B cell (primary cell): ENCODE results near the gene MRPS34. TPM values are rescaled to one million over a fixed set of nuclear protein-coding genes. Genes with fewer than 3 reads are reported as not detected.

Experiments used
- ATAC-seq: fragments of 200-7000 bp; cut with Tn5 transposase; one replicate; pipeline ENCODE4 v1.10.0; 2021; ENCODE audit warnings: low read depth, mild to moderate bottlenecking, moderate number of reproducible peaks, moderate library complexity
- CTCF ChIA-PET: fragments of 350-600 bp; sonication (Branson Sonifier 250); formaldehyde crosslinking; loops from one replicate; lab custom pipeline; 2021; ENCODE audit warnings: antibody characterized with exemption, inconsistent platforms; lab: Charles Lee
- POLR2A ChIA-PET: fragments of 350-600 bp; sonication (Branson Sonifier 250); formaldehyde crosslinking; loops from one replicate; lab custom pipeline; 2021; ENCODE audit warnings: antibody characterized with exemption; lab: Charles Lee
- DNase-seq: peaks from one replicate; pipeline ENCODE4 v3.0.0; 2013
- H2AFZ ChIP-seq: 2 replicates; pipeline ENCODE4 v1.6.1; 2012; ENCODE audit warnings: mild to moderate bottlenecking, low read depth, low read length; ENCODE audit not compliant: insufficient read depth, poor library complexity, severe bottlenecking
- H3K27ac ChIP-seq, 2 donors: 1 replicate in 1 of 2; 2 replicates in 1 of 2; pipeline ENCODE4 v1.5.1; 2012 to 2013; ENCODE audit warnings: low read length in 2 of 2, mild to moderate bottlenecking in 2 of 2, moderate library complexity in 1 of 2
- H3K27me3 ChIP-seq, 4 experiments: fragments of 200-600 bp in 1 of 4; sonication (generic) in 1 of 4; replicated peaks in 1 of 4; 1 replicate in 2 of 4; 2 replicates in 2 of 4; pipeline versions ENCODE4 v1.6.1 to v1.7.0; 2013 to 2016; ENCODE audit warnings: low read length in 3 of 4, mild to moderate bottlenecking in 2 of 4, mixed read lengths in 1 of 4, moderate library complexity in 1 of 4; ENCODE audit not compliant: insufficient read depth in 4 of 4, control insufficient read depth in 3 of 4; ENCODE audit errors: control extremely low read depth in 1 of 4
- H3K36me3 ChIP-seq, 2 experiments: replicated peaks in 1 of 2; 1 replicate in 1 of 2; 2 replicates in 1 of 2; pipeline versions ENCODE4 v1.6.1 to v1.7.1; 2013; ENCODE audit warnings: low read length in 1 of 2; ENCODE audit not compliant: insufficient read depth in 2 of 2, control insufficient read depth in 1 of 2; ENCODE audit errors: control extremely low read depth in 1 of 2, extremely low read depth in 1 of 2
- H3K4me1 ChIP-seq, 2 donors: fragments of 200-600 bp in 1 of 2; sonication (generic) in 1 of 2; 1 replicate in 1 of 2; 2 replicates in 1 of 2; pipeline versions ENCODE4 v1.5.1 to v1.6.1; 2013 to 2017; ENCODE audit warnings: low read length in 2 of 2; ENCODE audit not compliant: control insufficient read depth in 2 of 2, insufficient read depth in 2 of 2
- H3K4me2 ChIP-seq: replicated peaks from 2 replicates; pipeline ENCODE3; 2012; ENCODE audit warnings: mild to moderate bottlenecking, low read depth, low read length; ENCODE audit not compliant: poor library complexity, severe bottlenecking
- H3K4me3 ChIP-seq, 5 experiments: fragments of 200-600 bp in 1 of 5; sonication (generic) in 1 of 5; 1 replicate in 3 of 5; 2 replicates in 2 of 5; pipeline versions ENCODE4 v1.5.1 to v1.7.0; 2011 to 2016; ENCODE audit warnings: low read length in 4 of 5, mild to moderate bottlenecking in 4 of 5, low read depth in 2 of 5, control low read depth in 1 of 5, moderate library complexity in 1 of 5; ENCODE audit not compliant: insufficient read depth in 1 of 5; ENCODE audit errors: control extremely low read depth in 1 of 5, extremely low read depth in 1 of 5
- H3K79me2 ChIP-seq: fragments of 200-600 bp; sonication (generic); one replicate; pipeline ENCODE4 v1.6.0; 2016; ENCODE audit warnings: low read length; ENCODE audit not compliant: control insufficient read depth, insufficient read depth
- H3K9ac ChIP-seq: fragments of 200-600 bp; sonication (generic); 2 replicates; pipeline ENCODE4 v1.6.1; 2017; ENCODE audit warnings: mild to moderate bottlenecking, low read length, moderate library complexity
- H3K9me3 ChIP-seq, 3 donors: one replicate each; pipeline versions ENCODE4 v1.6.1 to v1.7.1; 2013; ENCODE audit warnings: low read length in 2 of 3; ENCODE audit not compliant: control insufficient read depth in 2 of 3, insufficient read depth in 1 of 3; ENCODE audit errors: control extremely low read depth in 1 of 3
- H4K20me1 ChIP-seq: 2 replicates; pipeline ENCODE4 v1.6.0; 2012; ENCODE audit warnings: mild to moderate bottlenecking, low read length; ENCODE audit not compliant: insufficient read depth, control insufficient read depth, poor library complexity, severe bottlenecking
- H3K27ac Mint-ChIP-seq: one replicate; pipeline ENCODE4 v1.8.0; 2021; ENCODE audit warnings: mixed read lengths
- H3K27me3 Mint-ChIP-seq: one replicate; pipeline ENCODE4 v1.8.0; 2021; ENCODE audit warnings: mixed read lengths
- H3K4me1 Mint-ChIP-seq: one replicate; pipeline ENCODE4 v1.8.0; 2021; ENCODE audit warnings: mixed read lengths
- H3K4me3 Mint-ChIP-seq: one replicate; pipeline ENCODE4 v1.8.0; 2021; ENCODE audit warnings: mixed read lengths
- H3K9me3 Mint-ChIP-seq: one replicate; pipeline ENCODE4 v1.8.0; 2022; ENCODE audit warnings: mixed read lengths; ENCODE audit not compliant: insufficient read depth
- CTCF ChIP-seq: fragments of 200-600 bp; IDR thresholded peaks from one replicate; pipeline ENCODE4 v1.8.0; 2022; ENCODE audit warnings: antibody characterized with exemption, mild to moderate bottlenecking
- EZH2 ChIP-seq: IDR thresholded peaks from 2 replicates; pipeline ENCODE4 v1.6.1; 2012; ENCODE audit warnings: borderline replicate concordance, low read depth, mild to moderate bottlenecking, moderate library complexity, low read length; ENCODE audit not compliant: insufficient read depth, poor library complexity, severe bottlenecking
- WGBS: methylation state at CpG from one replicate; pipeline ENCODE4 v1.1.5; 2013; ENCODE audit warnings: missing lambda C conversion rate; ENCODE audit not compliant: insufficient coverage; 5-methylcytosine and 5-hydroxymethylcytosine counted together
- intact Hi-C: fragments of 100-400 bp; cut with micrococcal nuclease; formaldehyde crosslinking; loops from one replicate; pipeline ENCODE4 v1.10.0; 2022
- polyA plus RNA-seq: library from polyadenylated mRNA; depleted of rRNA; stranded (reverse); fragments of >200 nt; gene quantifications from 2 replicates; pipeline ENCODE4 v1.2.3, GENCODE V29; 2012
- total RNA-seq, 2 donors: library from RNA; stranded (reverse); fragments of 120-200 nt in 1 of 2; gene quantifications; 1 replicate in 1 of 2; 2 replicates in 1 of 2; pipeline versions ENCODE4 v1.2.3 to v1.2.4, GENCODE V29; 2013 to 2022

MRPS34 gene
- total and polyA plus RNA-seq, 2 donors (not counting 1 experiment from before 2014, with no cell fraction given): 44.6 to 55.2 TPM

DNA sequence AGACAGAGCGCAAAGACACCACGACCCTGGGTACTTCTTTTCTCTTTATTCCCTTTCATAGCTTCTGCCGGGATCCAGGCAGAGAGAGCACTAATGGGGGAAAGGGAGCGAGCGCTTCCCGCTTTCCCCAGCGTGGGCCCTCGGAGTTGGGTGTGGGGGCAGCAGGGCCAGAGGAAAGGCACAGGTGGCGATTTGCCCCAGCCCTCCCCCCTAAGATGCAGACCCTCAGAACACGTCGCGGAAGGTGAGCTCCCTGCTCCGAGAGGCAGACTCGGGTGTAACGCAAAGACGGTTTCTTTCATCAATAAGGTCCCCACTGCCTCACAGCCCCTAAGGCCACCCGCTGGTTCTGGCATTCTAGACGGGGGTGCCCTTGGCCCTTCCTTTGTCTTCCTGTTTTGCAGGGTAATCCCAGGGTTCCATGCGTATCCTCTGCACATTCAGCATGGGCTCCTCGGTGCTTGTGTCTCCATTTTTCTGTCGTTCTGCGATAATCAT lies 1.0 kb downstream of the MRPS34 start:
- Mint-ChIP-seq H3K27ac (peak overlapping the region; percentile 97), H3K9me3 (no peaks in the 10 kb centered on the region), H3K27me3 (no peaks in the 10 kb centered on the region), H3K4me1 (peaks cover 24% of the 10 kb centered on the region), H3K4me3 (peak overlapping the region; percentile 95)
- peak; percentile 53 for DNase-seq
- peak overlapping the region; percentile 22 to 90 for H3K27ac ChIP-seq
- POLR2A ChIA-PET: interaction anchor here (1.5 to 4.4 kb wide), 2 partner anchors 11 to 66 kb away, joined by 14 to 27 read pairs; partner anchors contain the start of genes MAPK8IP3, NUBP2 and SPSB3
- H3K27me3 ChIP-seq: no peaks in the 10 kb centered on the region
- peak overlapping the region; percentile 81 for H2AFZ ChIP-seq
- CTCF ChIA-PET: interaction anchor here (0.6 to 3.2 kb wide), 4 partner anchors 9 to 717 kb away, joined by 3 to 15 read pairs (median 6); partner anchors contain the start of genes MAPK8IP3, NUBP2 and SPSB3
- WGBS: 24% methylated on average over 17 of the region's 22 CpGs
- peak overlapping the region; percentile 3 to 87 (median 82) for H3K4me3 ChIP-seq
- no peaks in the 10 kb centered on the region for H3K9me3 ChIP-seq
- intact Hi-C loops: loop anchor here (1.0 to 5.0 kb wide), 5 partner anchors 55 to 360 kb away; partner anchors contain the start of genes FAHD1, HAGH, JPT2 and MAPK8IP3
- H3K36me3 ChIP-seq: peaks cover 0 to 29% of the 10 kb centered on the region in 2 experiments
- TF ChIP-seq CTCF: no peak
- no peak for TF ChIP-seq EZH2
- H3K9ac ChIP-seq: peak overlapping the region; percentile 84
- peaks cover 56% of the 10 kb centered on the region for H4K20me1 ChIP-seq
- peak overlapping the region; percentile 99 for H3K4me2 ChIP-seq
- no peak for ATAC-seq
- peaks cover 31% of the 10 kb centered on the region for H3K79me2 ChIP-seq
- H3K4me1 ChIP-seq: peaks cover 22 to 32% of the 10 kb centered on the region in 2 donors
